Muscle layer of duodenum (tissue), 2 donors: ENCODE data around the gene ZDHHC11B.
A peak's percentile ranks its signal among the peaks of the same experiment; 100 is the strongest.
"Not testable (repeated sequence)": the region's sequence is repeated elsewhere in the genome, so short reads cannot be mapped to it uniquely, and the experiment has no call there.

ENCODE experiments used
- H3K27ac ChIP-seq: one replicate; pipeline ENCODE4 v1.7.0; 2013; ENCODE audit warnings: mild to moderate bottlenecking, low read length
- H3K27me3 ChIP-seq: one replicate; pipeline ENCODE4 v1.7.0; 2013; ENCODE audit warnings: low read depth, mild to moderate bottlenecking, control low read depth, low read length
- H3K36me3 ChIP-seq, 2 donors: one replicate each; pipeline ENCODE4 v1.7.0; 2013; ENCODE audit warnings: low read length in 2 of 2, control low read depth in 1 of 2, mild to moderate bottlenecking in 1 of 2; ENCODE audit not compliant: insufficient read depth in 2 of 2, control insufficient read depth in 1 of 2
- H3K4me1 ChIP-seq, 2 donors: one replicate each; pipeline ENCODE4 v1.7.0; 2013; ENCODE audit warnings: low read length in 2 of 2, mild to moderate bottlenecking in 2 of 2, control low read depth in 1 of 2, moderate library complexity in 1 of 2; ENCODE audit not compliant: insufficient read depth in 2 of 2, control insufficient read depth in 1 of 2
- H3K4me3 ChIP-seq, 2 donors: one replicate each; pipeline ENCODE4 v1.7.0; 2013; ENCODE audit warnings: low read length in 2 of 2, low read depth in 1 of 2, mild to moderate bottlenecking in 1 of 2
- H3K9me3 ChIP-seq, 2 donors: one replicate each; pipeline ENCODE4 v1.7.0; 2013; ENCODE audit warnings: low read length in 2 of 2, control low read depth in 1 of 2, mild to moderate bottlenecking in 1 of 2; ENCODE audit not compliant: control insufficient read depth in 1 of 2
- donor health status: healthy.

Gene ZDHHC11B

GRCh38 chr5:807719-808514 lies 23.4 kb upstream of the ZDHHC11B start:
- H3K27ac ChIP-seq, H3K27me3 ChIP-seq, H3K4me1 ChIP-seq, H3K36me3 ChIP-seq, H3K4me3 ChIP-seq, H3K9me3 ChIP-seq: not testable (repeated sequence)

DNA sequence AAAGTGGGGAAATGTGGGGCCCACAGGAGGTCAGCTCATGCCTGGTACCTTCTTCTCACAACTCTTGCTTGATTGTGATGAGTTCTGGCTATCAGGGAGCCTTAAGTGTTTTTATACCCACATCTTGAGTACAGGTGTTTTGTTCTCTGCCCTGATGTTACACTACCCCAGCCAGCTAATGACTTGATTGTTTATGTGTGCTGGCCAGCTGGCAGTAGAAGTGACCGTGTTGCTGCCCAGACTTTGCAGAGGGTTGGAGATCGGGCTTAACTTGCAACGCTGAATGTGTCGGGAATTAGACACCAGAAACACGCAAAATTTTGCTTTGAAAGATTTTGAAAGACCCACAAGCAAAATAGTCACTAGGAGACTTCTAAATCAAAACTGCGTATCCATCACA lies 16.9 kb upstream of the ZDHHC11B start:
- Histone ChIP-seq H3K36me3 (no peaks in the 10 kb centered on the region), H3K9me3 (peaks cover 0 to 3% of the 10 kb centered on the region in 2 donors), H3K4me3 (no peak overlapping the region), H3K27ac (no peak overlapping the region), H3K27me3 (no peaks in the 10 kb centered on the region), H3K4me1 (peaks cover 0 to 5% of the 10 kb centered on the region in 2 donors)

DNA sequence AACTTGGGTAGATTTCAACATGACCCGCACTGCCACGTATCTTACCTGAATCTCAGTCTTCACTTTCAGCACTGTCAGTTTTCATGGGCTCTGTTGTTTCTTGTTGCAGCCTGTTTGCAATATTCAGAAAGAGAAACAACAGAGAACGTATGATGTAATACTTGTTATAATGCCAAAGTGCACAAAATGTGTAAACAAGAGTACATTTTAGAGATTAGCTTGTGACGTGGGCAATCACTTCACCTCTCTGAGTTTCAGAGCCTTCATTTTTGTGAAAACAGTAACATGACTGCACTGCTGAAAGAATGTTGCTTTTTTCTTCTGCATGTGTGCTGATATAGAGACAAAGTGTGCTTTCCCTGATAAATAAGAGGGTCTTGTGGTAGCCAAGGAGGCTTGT lies 16.5 kb upstream of the ZDHHC11B start:
- H3K27me3 ChIP-seq, H3K36me3 ChIP-seq, H3K27ac ChIP-seq, H3K4me1 ChIP-seq, H3K4me3 ChIP-seq, H3K9me3 ChIP-seq: not testable (repeated sequence)

GRCh38 chr5:798505-799138 lies 14.1 kb upstream of the ZDHHC11B start:
- not testable (repeated sequence) for H3K27ac ChIP-seq, H3K36me3 ChIP-seq, H3K9me3 ChIP-seq, H3K27me3 ChIP-seq, H3K4me1 ChIP-seq, H3K4me3 ChIP-seq

GRCh38 chr5:797986-798385 lies 13.5 kb upstream of the ZDHHC11B start:
- not testable (repeated sequence) for H3K27ac ChIP-seq, H3K36me3 ChIP-seq, H3K9me3 ChIP-seq, H3K4me1 ChIP-seq, H3K4me3 ChIP-seq, H3K27me3 ChIP-seq

GRCh38 chr5:795873-796272 lies 11.3 kb upstream of the ZDHHC11B start:
- not testable (repeated sequence) for H3K36me3 ChIP-seq, H3K27ac ChIP-seq, H3K4me1 ChIP-seq, H3K9me3 ChIP-seq, H3K4me3 ChIP-seq, H3K27me3 ChIP-seq

GRCh38 chr5:794948-795347 lies 10.4 kb upstream of the ZDHHC11B start:
- H3K4me3 ChIP-seq, H3K27me3 ChIP-seq, H3K27ac ChIP-seq, H3K36me3 ChIP-seq, H3K4me1 ChIP-seq: not testable (repeated sequence)
- H3K9me3 ChIP-seq, result peaks cover 0 to 11% of the 10 kb centered on the region in 2 donors

- H3K27ac ChIP-seq, H3K36me3 ChIP-seq, H3K4me3 ChIP-seq, H3K4me1 ChIP-seq, H3K27me3 ChIP-seq: not testable (repeated sequence)
- peaks cover 0 to 15% of the 10 kb centered on the region in 2 donors for H3K9me3 ChIP-seq
These were observed 4.2 kb upstream of the ZDHHC11B start for GRCh38 chr5:788703-789102.

- not testable (repeated sequence) for H3K4me3 ChIP-seq, H3K4me1 ChIP-seq, H3K36me3 ChIP-seq, H3K27ac ChIP-seq, H3K27me3 ChIP-seq
- H3K9me3 ChIP-seq, result peaks cover 0 to 15% of the 10 kb centered on the region in 2 donors
These were observed 3.3 kb upstream of the ZDHHC11B start for GRCh38 chr5:787857-788233.

- H3K4me3 ChIP-seq, H3K4me1 ChIP-seq, H3K36me3 ChIP-seq, H3K27me3 ChIP-seq, H3K27ac ChIP-seq: not testable (repeated sequence)
- peaks cover 0 to 15% of the 10 kb centered on the region in 2 donors for H3K9me3 ChIP-seq
These were observed 2.8 kb upstream of the ZDHHC11B start for GRCh38 chr5:787224-787856.

DNA sequence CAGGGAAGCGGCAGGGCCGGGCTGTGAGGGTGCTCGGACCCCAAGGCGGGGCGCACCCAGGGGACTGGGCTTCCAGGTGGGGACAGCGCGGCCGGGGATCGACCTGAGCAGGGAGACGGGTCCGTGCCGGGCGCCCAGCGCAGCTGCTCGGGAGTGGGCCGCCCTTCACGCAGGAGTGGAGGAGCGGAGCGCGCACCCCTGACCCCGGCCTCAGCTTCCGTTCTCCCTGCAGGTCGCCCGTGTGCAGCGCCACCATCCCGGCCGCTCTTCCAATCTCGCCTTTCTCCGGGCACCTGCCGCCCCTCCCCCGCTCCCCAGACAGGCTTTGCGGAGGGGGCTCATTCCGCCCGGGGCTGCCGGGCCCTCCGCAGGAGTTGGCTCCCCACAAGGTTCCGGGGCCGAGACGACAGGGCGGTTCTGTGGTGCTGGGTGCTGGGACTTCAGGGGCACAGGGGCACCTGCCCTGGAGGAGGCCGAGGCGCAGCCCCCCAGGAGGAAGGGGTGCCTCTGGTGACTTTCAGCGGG lies 714 bp upstream of the ZDHHC11B start:
- not testable (repeated sequence) for H3K36me3 ChIP-seq, H3K27ac ChIP-seq, H3K27me3 ChIP-seq, H3K9me3 ChIP-seq, H3K4me1 ChIP-seq
- peak overlapping the region in 1 of 2 donors; percentile 85 for H3K4me3 ChIP-seq
